NCI-H345 (cell line): ENCODE data around the gene KIF3B.
"Not testable (repeated sequence)": the region's sequence is repeated elsewhere in the genome, so short reads cannot be mapped to it uniquely, and the experiment has no call there.

Experiments used
- DNase-seq: peaks from one replicate; lab custom pipeline; 2025; lab: John Stamatoyannopoulos, UW

Gene KIF3B

GRCh38 chr20:32357375-32357868 is 80.0 kb downstream of the KIF3B start:
- peak; percentile 34 for DNase-seq

GRCh38 chr20:32357869-32358631 is 80.6 kb downstream of the KIF3B start, which contains the start of gene ASXL1:
Gene ASXL1 (plus strand): TSS chr20:32358331. CDS start chr20:32358776, 445 bp downstream.
- peak; percentile 99 for DNase-seq

GRCh38 chr20:32358632-32358882 is 81.1 kb downstream of the KIF3B start:
- DNase-seq: no peak

- DNase-seq: peak; percentile 70
Measured at GRCh38 chr20:32358883-32359632, 81.6 kb downstream of the KIF3B start.

- no peak for DNase-seq
Measured at GRCh38 chr20:32359633-32360332, 82.3 kb downstream of the KIF3B start.

GRCh38 chr20:32360333-32360634 is 82.8 kb downstream of the KIF3B start:
- no peak for DNase-seq

GRCh38 chr20:32362901-32363364 is 85.5 kb downstream of the KIF3B start:
- DNase-seq: no peak

- no peak for DNase-seq
Measured at GRCh38 chr20:32363492-32363891, 86.0 kb downstream of the KIF3B start.

- no peak for DNase-seq
Measured at GRCh38 chr20:32364554-32365208, 87.2 kb downstream of the KIF3B start.

GRCh38 chr20:32365564-32365963 is 88.1 kb downstream of the KIF3B start:
- no peak for DNase-seq

GRCh38 chr20:32366380-32366779 is 88.9 kb downstream of the KIF3B start:
- DNase-seq: no peak

- DNase-seq: no peak
Measured at GRCh38 chr20:32368323-32368722, 90.9 kb downstream of the KIF3B start.

- no peak for DNase-seq
Measured at GRCh38 chr20:32368925-32369324, 91.5 kb downstream of the KIF3B start.

- no peak for DNase-seq
Measured at GRCh38 chr20:32370897-32371296, 93.4 kb downstream of the KIF3B start.

GRCh38 chr20:32378461-32378860 is 101.0 kb downstream of the KIF3B start:
- no peak for DNase-seq

GRCh38 chr20:32380037-32380436 is 102.6 kb downstream of the KIF3B start:
- DNase-seq: not testable (repeated sequence)

- DNase-seq: no peak
Measured at GRCh38 chr20:32380745-32381144, 103.3 kb downstream of the KIF3B start.

GRCh38 chr20:32382102-32382950 is 104.9 kb downstream of the KIF3B start:
- no peak for DNase-seq

GRCh38 chr20:32383441-32383840 is 106.0 kb downstream of the KIF3B start:
- not testable (repeated sequence) for DNase-seq
